Esophagus squamous epithelium (tissue), 5 donors: ENCODE data around the gene SEPTIN10. TPM values are rescaled to one million over a fixed set of nuclear protein-coding genes. Genes with fewer than 3 reads are reported as not detected.
A peak's percentile ranks its signal among the peaks of the same experiment; 100 is the strongest.

ENCODE experiments used
- DNase-seq: peaks from one replicate; lab custom pipeline; 2025; lab: John Stamatoyannopoulos, UW
- H3K27ac ChIP-seq, 4 donors: fragments of 200-600 bp; sonication (generic); one replicate each; pipeline ENCODE4 v1.5.1; 2016 to 2019; ENCODE audit warnings: mild to moderate bottlenecking in 1 of 4
- H3K27me3 ChIP-seq, 4 donors: fragments of 200-600 bp; sonication (generic); 1 replicate in 3 of 4; 2 replicates in 1 of 4; pipeline versions ENCODE4 v1.5.1 to v1.6.0; 2017 to 2021; ENCODE audit warnings: antibody characterized with exemption in 1 of 4
- H3K36me3 ChIP-seq, 3 donors: fragments of 200-600 bp; sonication (generic); one replicate each; pipeline ENCODE4 v1.5.1; 2016 to 2019
- H3K4me1 ChIP-seq, 3 donors: fragments of 200-600 bp; sonication (generic); one replicate each; pipeline ENCODE4 v1.5.1; 2017 to 2019
- H3K4me3 ChIP-seq, 4 donors: fragments of 200-600 bp; sonication (generic); 1 replicate in 3 of 4; 2 replicates in 1 of 4; pipeline ENCODE4 v1.5.1; 2016 to 2019; ENCODE audit warnings: mild to moderate bottlenecking in 2 of 4, moderate library complexity in 1 of 4
- H3K9me3 ChIP-seq, 3 donors: fragments of 200-600 bp; sonication (generic); one replicate each; pipeline ENCODE4 v1.5.1; 2016 to 2019
- POLR2A ChIP-seq, 4 donors: fragments of 450-650 bp; IDR thresholded peaks; one replicate each; pipeline ENCODE4 v1.6.1; 2017; ENCODE audit warnings: antibody characterized with exemption in 4 of 4, mild to moderate bottlenecking in 4 of 4, moderate library complexity in 3 of 4
- WGBS, 2 donors: methylation state at CpG; one replicate each; pipeline ENCODE4 v1.1.5; 2018; 5-methylcytosine and 5-hydroxymethylcytosine counted together
- intact Hi-C: fragments of 100-400 bp; cut with DNase I; formaldehyde crosslinking; loops from one replicate; pipeline ENCODE4 v1.15.0; 2022
- total RNA-seq, 4 donors: library from RNA; depleted of rRNA; stranded (reverse); fragments of >200 nt; gene quantifications; one replicate each; pipeline ENCODE4 v1.1.0, GENCODE V29; 2016
- TF ChIP-seq, protein P1 (sequence below), 6 experiments: fragments of 450-650 bp in 4 of 6; fragments of 200-600 bp in 2 of 6; sonication (generic) in 2 of 6; IDR thresholded peaks; one replicate each; pipeline ENCODE4 v1.5.1; 2016 to 2019; ENCODE audit warnings: antibody characterized with exemption in 6 of 6, mild to moderate bottlenecking in 4 of 6, moderate library complexity in 4 of 6
- donor health status: DM: yes; HTN: yes; CAD: no.

Gene SEPTIN10
- total RNA-seq, 4 donors from 2014 or later, result 83.6 to 132 (median 86.4) TPM

GRCh38 chr2:109604597-109604996 is 9.2 kb downstream of the SEPTIN10 start:
- Histone ChIP-seq H3K27ac (peak overlapping the region; percentile 47 to 85 (median 72)), H3K36me3 (no peaks in the 10 kb centered on the region), H3K4me1 (peaks cover 0 to 88% (median 19%) of the 10 kb centered on the region in 3 donors), H3K4me3 (no peak overlapping the region), H3K27me3 (no peaks in the 10 kb centered on the region), H3K9me3 (no peaks in the 10 kb centered on the region)
- intact Hi-C loops, result no loop called here
- DNase-seq, result no peak
- TF ChIP-seq, protein P1, sequence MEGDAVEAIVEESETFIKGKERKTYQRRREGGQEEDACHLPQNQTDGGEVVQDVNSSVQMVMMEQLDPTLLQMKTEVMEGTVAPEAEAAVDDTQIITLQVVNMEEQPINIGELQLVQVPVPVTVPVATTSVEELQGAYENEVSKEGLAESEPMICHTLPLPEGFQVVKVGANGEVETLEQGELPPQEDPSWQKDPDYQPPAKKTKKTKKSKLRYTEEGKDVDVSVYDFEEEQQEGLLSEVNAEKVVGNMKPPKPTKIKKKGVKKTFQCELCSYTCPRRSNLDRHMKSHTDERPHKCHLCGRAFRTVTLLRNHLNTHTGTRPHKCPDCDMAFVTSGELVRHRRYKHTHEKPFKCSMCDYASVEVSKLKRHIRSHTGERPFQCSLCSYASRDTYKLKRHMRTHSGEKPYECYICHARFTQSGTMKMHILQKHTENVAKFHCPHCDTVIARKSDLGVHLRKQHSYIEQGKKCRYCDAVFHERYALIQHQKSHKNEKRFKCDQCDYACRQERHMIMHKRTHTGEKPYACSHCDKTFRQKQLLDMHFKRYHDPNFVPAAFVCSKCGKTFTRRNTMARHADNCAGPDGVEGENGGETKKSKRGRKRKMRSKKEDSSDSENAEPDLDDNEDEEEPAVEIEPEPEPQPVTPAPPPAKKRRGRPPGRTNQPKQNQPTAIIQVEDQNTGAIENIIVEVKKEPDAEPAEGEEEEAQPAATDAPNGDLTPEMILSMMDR (IDR thresholded peaks at IDR 0.05), result no peak
- TF ChIP-seq POLR2A (IDR thresholded peaks at IDR 0.05), result no peak
- 48 to 56% methylated on average over 5 of the region's 5 CpGs for WGBS, 2 donors

DNA sequence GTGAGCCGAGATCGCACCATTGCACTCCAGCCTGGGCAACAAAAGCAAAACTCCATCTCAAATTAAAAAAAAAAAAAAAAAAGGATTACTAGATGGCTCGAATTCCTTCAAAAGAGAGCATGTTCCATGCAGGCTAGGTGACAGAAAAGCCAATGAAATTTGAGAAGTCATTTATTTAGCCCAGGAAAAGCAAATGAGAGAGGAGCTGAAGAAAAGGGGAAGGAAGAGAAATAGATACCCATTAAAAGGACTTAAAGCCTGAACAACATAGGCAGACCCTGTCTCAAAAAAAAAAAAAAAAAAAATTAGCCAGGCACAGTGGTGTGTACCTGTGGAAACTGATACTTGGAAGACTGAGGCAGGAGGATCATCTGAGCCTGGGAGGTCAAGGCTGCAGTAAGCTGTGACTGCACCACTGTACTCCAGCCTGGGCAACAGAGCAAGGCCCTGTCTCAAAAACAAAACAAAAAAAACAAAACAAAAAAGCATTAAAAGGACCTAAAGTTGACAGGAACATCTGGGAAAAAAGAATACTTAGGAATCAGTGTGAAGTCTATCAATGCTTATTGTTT is 11.1 kb downstream of the SEPTIN10 start:
- TF ChIP-seq, protein P1 (IDR thresholded peaks at IDR 0.05), result no peak
- TF ChIP-seq POLR2A (IDR thresholded peaks at IDR 0.05), result no peak
- Histone ChIP-seq H3K4me3 (no peak overlapping the region), H3K36me3 (no peaks in the 10 kb centered on the region), H3K9me3 (no peaks in the 10 kb centered on the region), H3K4me1 (peaks cover 0 to 73% (median 11%) of the 10 kb centered on the region in 3 donors), H3K27me3 (no peaks in the 10 kb centered on the region), H3K27ac (no peak overlapping the region)
- intact Hi-C loops, result no loop called here
- no peak for DNase-seq
- WGBS, 2 donors, result 78 to 81% methylated on average over 3 of the region's 3 CpGs

- H3K9me3 ChIP-seq, result no peaks in the 10 kb centered on the region
Measured at GRCh38 chr2:109601783-109602182, 12.0 kb downstream of the SEPTIN10 start.

DNA sequence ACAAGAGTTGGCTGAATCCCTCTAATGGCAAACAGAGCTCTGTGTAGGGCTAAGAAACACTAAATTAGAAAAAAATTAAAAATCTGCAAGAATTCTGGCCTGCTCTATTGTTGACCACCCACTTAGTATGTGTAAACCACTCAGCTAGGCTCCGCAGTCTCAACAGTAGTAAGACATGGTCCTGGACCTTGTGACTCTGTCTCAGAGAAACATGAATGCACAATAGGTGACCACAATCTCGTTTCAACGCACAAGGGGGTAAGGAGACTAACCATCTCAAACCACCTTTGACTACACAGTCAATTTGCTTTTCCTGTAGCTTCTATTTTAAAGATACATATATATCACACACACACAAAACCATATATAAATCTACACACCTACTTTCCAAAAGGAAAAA is 16.5 kb downstream of the SEPTIN10 start:
- peaks cover 0 to 44% (median 10%) of the 10 kb centered on the region in 3 donors for H3K4me1 ChIP-seq
- no peak for TF ChIP-seq POLR2A (IDR thresholded peaks at IDR 0.05)
- TF ChIP-seq, protein P1 (IDR thresholded peaks at IDR 0.05), result no peak
- no peak overlapping the region for H3K4me3 ChIP-seq
- 80 to 90% methylated on average over 3 of the region's 3 CpGs for WGBS, 2 donors
- no peak overlapping the region for H3K27ac ChIP-seq
- DNase-seq, result no peak
- intact Hi-C loops, result no loop called here
- peaks cover 0 to 8% (median under 1%) of the 10 kb centered on the region in 3 donors for H3K36me3 ChIP-seq
- H3K9me3 ChIP-seq, result no peaks in the 10 kb centered on the region
- no peaks in the 10 kb centered on the region for H3K27me3 ChIP-seq

More at GRCh38 chr2:109601783-109602182, 12.0 kb downstream of the SEPTIN10 start:
- H3K27ac ChIP-seq, result peak overlapping the region in 2 of 4 donors; percentile 15 to 34
- TF ChIP-seq, protein P1 (IDR thresholded peaks at IDR 0.05), result no peak
- TF ChIP-seq POLR2A (IDR thresholded peaks at IDR 0.05), result no peak
- peaks cover 0 to 64% (median 10%) of the 10 kb centered on the region in 3 donors for H3K4me1 ChIP-seq
- 71 to 73% methylated on average over 6 of the region's 6 CpGs for WGBS, 2 donors
- H3K4me3 ChIP-seq, result no peak overlapping the region
- H3K36me3 ChIP-seq, result no peaks in the 10 kb centered on the region
- no peaks in the 10 kb centered on the region for H3K27me3 ChIP-seq
- DNase-seq, result no peak
- intact Hi-C loops, result no loop called here

GRCh38 chr2:109595644-109596043 is 18.1 kb downstream of the SEPTIN10 start:
- intact Hi-C loops, result no loop called here
- peaks cover 0 to 24% (median 3%) of the 10 kb centered on the region in 3 donors for H3K36me3 ChIP-seq
- no peak for DNase-seq
- no peak overlapping the region for H3K27ac ChIP-seq
- WGBS, 2 donors, result 79 to 91% methylated on average over 4 of the region's 4 CpGs
- TF ChIP-seq POLR2A (IDR thresholded peaks at IDR 0.05), result no peak
- TF ChIP-seq, protein P1 (IDR thresholded peaks at IDR 0.05), result no peak
- no peak overlapping the region for H3K4me3 ChIP-seq
- H3K27me3 ChIP-seq, result no peaks in the 10 kb centered on the region
- no peaks in the 10 kb centered on the region for H3K9me3 ChIP-seq
- peaks cover 0 to 42% (median 10%) of the 10 kb centered on the region in 3 donors for H3K4me1 ChIP-seq
